ENCODE data around the gene ZNF628.

Gene ZNF628

GRCh38 chr19:55464039-55464661 is 12.3 kb upstream of the ZNF628 start:
- no peaks in the 10 kb centered on the region for H3K27me3 ChIP-seq (ENCODE audit: insufficient read depth, poor library complexity, severe bottlenecking)
- no peak overlapping the region for H3K27ac ChIP-seq (replicated peaks)
- H3K4me3 ChIP-seq (replicated peaks; ENCODE audit: insufficient read depth, low read length), result no peak overlapping the region
- no peak for TF ChIP-seq SPI1 (IDR thresholded peaks at IDR 0.05; ENCODE audit: borderline replicate concordance, low read depth)
- DNase-seq (ENCODE audit: low read depth in 1 of 2, low spot score in 1 of 2), result no peak

GRCh38 chr19:55464662-55465054 is 11.8 kb upstream of the ZNF628 start, which contains the start of gene C19orf85:
C19orf85 (minus strand) TSS chr19:55464751; CDS start chr19:55464554, 197 bp downstream.
- Histone ChIP-seq H3K4me3 (replicated peaks; ENCODE audit: insufficient read depth, low read length) (no peak within 1 kb of the TSS), H3K27ac (replicated peaks) (no peak within 1 kb of the TSS), H3K27me3 (ENCODE audit: insufficient read depth, poor library complexity, severe bottlenecking) (no peaks in the 10 kb centered on the region)
- TF ChIP-seq SPI1 (IDR thresholded peaks at IDR 0.05; ENCODE audit: borderline replicate concordance, low read depth) (no peak), POLR2AphosphoS5 (IDR thresholded peaks at IDR 0.05; ENCODE audit: low read depth) (no peak), REST (IDR thresholded peaks at IDR 0.05; ENCODE audit: insufficient replicate concordance, low read depth) (no peak), GABPA (IDR thresholded peaks at IDR 0.05; ENCODE audit: low read depth) (no peak), CTCF (IDR thresholded peaks at IDR 0.05; ENCODE audit: insufficient read depth, low read length) (no peak)
- DNase-seq (ENCODE audit: low read depth in 1 of 2, low spot score in 1 of 2), result no peak

- TF ChIP-seq REST (IDR thresholded peaks at IDR 0.05; ENCODE audit: insufficient replicate concordance, low read depth), result no peak
- TF ChIP-seq SPI1 (IDR thresholded peaks at IDR 0.05; ENCODE audit: borderline replicate concordance, low read depth), result no peak
- TF ChIP-seq GABPA (IDR thresholded peaks at IDR 0.05; ENCODE audit: low read depth), result no peak
- no peak for TF ChIP-seq POLR2AphosphoS5 (IDR thresholded peaks at IDR 0.05; ENCODE audit: low read depth)
- no peak for TF ChIP-seq CTCF (IDR thresholded peaks at IDR 0.05; ENCODE audit: insufficient read depth, low read length)
- Histone ChIP-seq H3K27me3 (ENCODE audit: insufficient read depth, poor library complexity, severe bottlenecking) (no peaks in the 10 kb centered on the region), H3K4me3 (replicated peaks; ENCODE audit: insufficient read depth, low read length) (no peak overlapping the region), H3K27ac (replicated peaks) (no peak overlapping the region)
- no peak for DNase-seq (ENCODE audit: low read depth in 1 of 2, low spot score in 1 of 2)
Measured at GRCh38 chr19:55465460-55466240, 10.8 kb upstream of the ZNF628 start.

- H3K27me3 ChIP-seq (ENCODE audit: insufficient read depth, poor library complexity, severe bottlenecking), result no peaks in the 10 kb centered on the region
- no peak overlapping the region for H3K27ac ChIP-seq (replicated peaks)
- DNase-seq (ENCODE audit: low read depth in 1 of 2, low spot score in 1 of 2), result no peak
- TF ChIP-seq REST (IDR thresholded peaks at IDR 0.05; ENCODE audit: insufficient replicate concordance, low read depth), result no peak
- no peak for TF ChIP-seq POLR2AphosphoS5 (IDR thresholded peaks at IDR 0.05; ENCODE audit: low read depth)
- no peak for TF ChIP-seq GABPA (IDR thresholded peaks at IDR 0.05; ENCODE audit: low read depth)
- no peak for TF ChIP-seq CTCF (IDR thresholded peaks at IDR 0.05; ENCODE audit: insufficient read depth, low read length)
- no peak for TF ChIP-seq SPI1 (IDR thresholded peaks at IDR 0.05; ENCODE audit: borderline replicate concordance, low read depth)
- no peak overlapping the region for H3K4me3 ChIP-seq (replicated peaks; ENCODE audit: insufficient read depth, low read length)
Measured at GRCh38 chr19:55466241-55466614, 10.2 kb upstream of the ZNF628 start.

Measured in HL-60 (cell line).